Thyroid gland (tissue), 4 donors: Measurements from ENCODE around the gene UBAC1. TPM values are rescaled to one million over a fixed set of nuclear protein-coding genes. Genes with fewer than 3 reads are reported as not detected.

Source experiments
- DNase-seq, 2 donors: peaks; one replicate each; pipeline ENCODE4 v3.0.0-alpha.2; 2019
- H3K27ac ChIP-seq, 3 donors: fragments of 200-600 bp; sonication (generic); 1 replicate in 2 of 3; 2 replicates in 1 of 3; pipeline ENCODE4 v1.5.1; 2016 to 2019; ENCODE audit warnings: mild to moderate bottlenecking in 1 of 3, moderate library complexity in 1 of 3
- H3K27me3 ChIP-seq: fragments of 200-600 bp; sonication (generic); one replicate; pipeline ENCODE4 v1.5.1; 2019
- H3K36me3 ChIP-seq, 2 donors: fragments of 200-600 bp; sonication (generic); one replicate each; pipeline ENCODE4 v1.5.1; 2016 to 2019
- H3K4me1 ChIP-seq, 2 donors: fragments of 200-600 bp; sonication (generic); one replicate each; pipeline ENCODE4 v1.5.1; 2017 to 2019
- H3K4me3 ChIP-seq, 3 donors: fragments of 200-600 bp; sonication (generic); replicated peaks in 1 of 3; 1 replicate in 2 of 3; 2 replicates in 1 of 3; pipeline ENCODE4 v1.5.1; 2016; ENCODE audit warnings: mild to moderate bottlenecking in 1 of 3
- H3K9me3 ChIP-seq: fragments of 200-600 bp; sonication (generic); one replicate; pipeline ENCODE4 v1.5.1; 2017
- POLR2A ChIP-seq, 2 donors: fragments of 450-650 bp; IDR thresholded peaks; one replicate each; pipeline ENCODE4 v1.6.1; 2017; ENCODE audit warnings: antibody characterized with exemption in 2 of 2, mild to moderate bottlenecking in 2 of 2, moderate library complexity in 1 of 2
- WGBS, 2 donors: methylation state at CpG; one replicate each; pipeline ENCODE4 v1.1.5; 2017; 5-methylcytosine and 5-hydroxymethylcytosine counted together
- intact Hi-C: fragments of 100-400 bp; cut with DNase I; formaldehyde crosslinking; loops from one replicate; pipeline ENCODE4 v1.15.1; 2023
- total RNA-seq, 4 donors: library from RNA; depleted of rRNA; stranded (reverse); fragments of >200 nt; gene quantifications; one replicate each; pipeline ENCODE4 v1.2.3, GENCODE V29; 2016
- TF ChIP-seq, protein P1 (sequence below), 6 experiments: fragments of 200-600 bp in 3 of 6; fragments of 450-650 bp in 3 of 6; sonication (generic) in 3 of 6; IDR thresholded peaks; one replicate each; pipeline ENCODE4 v1.5.1; 2016 to 2019; ENCODE audit warnings: antibody characterized with exemption in 6 of 6, mild to moderate bottlenecking in 2 of 6, inconsistent platforms in 1 of 6, moderate library complexity in 1 of 6

The UBAC1 gene
- total RNA-seq, 4 donors from 2014 or later: 37.9 to 56.2 (median 44.2) TPM

DNA sequence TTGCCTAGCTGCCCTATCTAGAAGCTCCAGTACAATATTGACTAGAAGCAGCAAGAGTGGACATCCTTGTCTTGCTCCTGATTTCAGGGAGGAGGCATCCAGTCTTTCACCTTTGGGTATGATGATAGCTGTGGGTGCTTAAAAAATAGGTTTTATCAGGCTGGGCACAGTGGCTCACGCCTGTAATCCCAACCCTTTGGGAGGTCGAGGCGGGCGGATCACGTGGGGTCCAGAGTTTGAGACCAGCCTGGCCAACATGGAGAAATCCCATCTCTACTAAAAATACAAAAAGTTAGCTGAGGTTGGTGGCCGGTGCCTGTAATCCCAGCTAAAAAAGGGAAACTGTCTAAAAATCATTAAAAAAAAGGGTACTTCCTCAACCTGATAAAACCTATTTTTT, 51.8 kb downstream of the UBAC1 start:
- H3K9me3 ChIP-seq: no peaks in the 10 kb centered on the region
- no peak overlapping the region for H3K4me3 ChIP-seq
- peaks cover 18 to 30% of the 10 kb centered on the region in 2 donors for H3K4me1 ChIP-seq
- no peak for DNase-seq
- no peaks in the 10 kb centered on the region for H3K36me3 ChIP-seq
- intact Hi-C loops: loop anchor here (5.0 kb wide), 2 partner anchors 53 to 208 kb away; partner anchors contain the start of genes TMEM250 and UBAC1
- 96 to 97% methylated on average over 6 of the region's 6 CpGs for WGBS, 2 donors
- TF ChIP-seq POLR2A (IDR thresholded peaks at IDR 0.05): no peak
- TF ChIP-seq, protein P1, sequence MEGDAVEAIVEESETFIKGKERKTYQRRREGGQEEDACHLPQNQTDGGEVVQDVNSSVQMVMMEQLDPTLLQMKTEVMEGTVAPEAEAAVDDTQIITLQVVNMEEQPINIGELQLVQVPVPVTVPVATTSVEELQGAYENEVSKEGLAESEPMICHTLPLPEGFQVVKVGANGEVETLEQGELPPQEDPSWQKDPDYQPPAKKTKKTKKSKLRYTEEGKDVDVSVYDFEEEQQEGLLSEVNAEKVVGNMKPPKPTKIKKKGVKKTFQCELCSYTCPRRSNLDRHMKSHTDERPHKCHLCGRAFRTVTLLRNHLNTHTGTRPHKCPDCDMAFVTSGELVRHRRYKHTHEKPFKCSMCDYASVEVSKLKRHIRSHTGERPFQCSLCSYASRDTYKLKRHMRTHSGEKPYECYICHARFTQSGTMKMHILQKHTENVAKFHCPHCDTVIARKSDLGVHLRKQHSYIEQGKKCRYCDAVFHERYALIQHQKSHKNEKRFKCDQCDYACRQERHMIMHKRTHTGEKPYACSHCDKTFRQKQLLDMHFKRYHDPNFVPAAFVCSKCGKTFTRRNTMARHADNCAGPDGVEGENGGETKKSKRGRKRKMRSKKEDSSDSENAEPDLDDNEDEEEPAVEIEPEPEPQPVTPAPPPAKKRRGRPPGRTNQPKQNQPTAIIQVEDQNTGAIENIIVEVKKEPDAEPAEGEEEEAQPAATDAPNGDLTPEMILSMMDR (IDR thresholded peaks at IDR 0.05): no peak
- no peaks in the 10 kb centered on the region for H3K27me3 ChIP-seq
- H3K27ac ChIP-seq: no peak overlapping the region

DNA sequence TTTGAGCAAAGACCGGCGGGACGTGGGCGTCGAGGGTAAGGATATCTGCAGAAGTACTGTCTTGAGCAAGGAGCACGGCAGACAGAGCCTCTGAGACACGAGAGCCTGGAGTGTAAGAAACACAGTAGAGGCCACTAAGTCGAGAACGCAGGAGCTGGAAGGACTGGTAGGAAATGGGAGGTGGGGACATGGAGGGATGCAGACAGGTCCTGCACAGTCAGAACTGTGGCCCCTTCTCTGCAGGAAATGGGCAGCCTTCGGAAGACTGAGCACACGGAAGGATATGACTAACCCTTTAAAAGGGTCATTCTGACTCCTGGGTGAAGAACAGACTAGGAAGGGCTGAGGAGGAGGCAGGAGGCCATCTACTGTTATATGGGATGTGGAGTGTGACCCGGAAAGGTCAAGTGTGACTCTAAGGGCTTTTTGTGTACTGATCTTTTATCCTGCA, 52.4 kb downstream of the UBAC1 start:
- 75% methylated on average over 12 of the region's 12 CpGs for WGBS, 2 donors
- Histone ChIP-seq H3K27ac (no peak overlapping the region), H3K4me3 (peak overlapping the region in 1 of 3 donors; percentile 82), H3K4me1 (peaks cover 18 to 30% of the 10 kb centered on the region in 2 donors), H3K27me3 (no peaks in the 10 kb centered on the region), H3K9me3 (no peaks in the 10 kb centered on the region), H3K36me3 (no peaks in the 10 kb centered on the region)
- DNase-seq: no peak
- intact Hi-C loops: loop anchor here (5.0 kb wide), 2 partner anchors 54 to 209 kb away; partner anchors contain the start of genes TMEM250 and UBAC1
- TF ChIP-seq, protein P1 (IDR thresholded peaks at IDR 0.05): no peak
- TF ChIP-seq POLR2A (IDR thresholded peaks at IDR 0.05): no peak

DNA sequence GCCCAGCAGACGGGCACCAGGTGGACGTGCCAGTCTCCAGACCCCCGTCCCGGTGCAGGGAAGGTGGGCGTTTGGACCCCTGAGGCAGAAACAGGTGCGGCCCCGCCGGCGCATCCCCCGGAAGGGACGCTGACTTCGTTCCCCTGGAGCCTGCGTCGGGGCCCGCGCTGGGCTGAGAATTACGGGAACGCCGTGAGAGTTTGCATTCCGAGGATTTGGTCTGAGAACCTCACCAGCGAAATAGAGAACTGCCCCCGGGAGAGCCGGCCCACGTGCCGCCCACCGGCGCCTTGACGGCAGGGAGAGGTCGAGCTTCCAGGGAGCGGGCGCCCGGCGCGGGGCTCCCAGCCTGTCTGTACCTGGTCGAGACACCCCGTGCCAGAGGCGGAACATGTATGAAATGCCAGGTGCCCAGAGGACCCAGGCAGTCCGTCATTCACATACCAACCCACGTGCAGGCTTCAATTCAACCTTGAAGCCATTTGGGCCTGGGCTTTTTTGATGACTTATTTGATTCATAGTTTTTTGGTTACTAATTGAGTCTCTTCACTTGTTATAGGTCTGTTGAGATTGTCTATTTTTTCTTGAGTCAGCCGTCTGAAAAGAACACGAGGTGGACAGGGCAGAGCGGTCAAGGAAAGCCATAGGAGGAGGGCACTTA, 53.0 kb downstream of the UBAC1 start:
- intact Hi-C loops: loop anchor here (5.0 kb wide), 2 partner anchors 54 to 209 kb away; partner anchors contain the start of genes TMEM250 and UBAC1
- peaks cover 18 to 30% of the 10 kb centered on the region in 2 donors for H3K4me1 ChIP-seq
- H3K9me3 ChIP-seq: no peaks in the 10 kb centered on the region
- peak overlapping the region in 1 of 3 donors; percentile 67 for H3K27ac ChIP-seq
- TF ChIP-seq POLR2A (IDR thresholded peaks at IDR 0.05): no peak
- TF ChIP-seq, protein P1 (IDR thresholded peaks at IDR 0.05): no peak
- peak overlapping the region; percentile 58 to 82 (median 69) for H3K4me3 ChIP-seq
- no peaks in the 10 kb centered on the region for H3K36me3 ChIP-seq
- DNase-seq: no peak
- 24 to 35% methylated on average over 12 to 19 of the region's 42 CpGs for WGBS, 2 donors
- no peaks in the 10 kb centered on the region for H3K27me3 ChIP-seq

DNA sequence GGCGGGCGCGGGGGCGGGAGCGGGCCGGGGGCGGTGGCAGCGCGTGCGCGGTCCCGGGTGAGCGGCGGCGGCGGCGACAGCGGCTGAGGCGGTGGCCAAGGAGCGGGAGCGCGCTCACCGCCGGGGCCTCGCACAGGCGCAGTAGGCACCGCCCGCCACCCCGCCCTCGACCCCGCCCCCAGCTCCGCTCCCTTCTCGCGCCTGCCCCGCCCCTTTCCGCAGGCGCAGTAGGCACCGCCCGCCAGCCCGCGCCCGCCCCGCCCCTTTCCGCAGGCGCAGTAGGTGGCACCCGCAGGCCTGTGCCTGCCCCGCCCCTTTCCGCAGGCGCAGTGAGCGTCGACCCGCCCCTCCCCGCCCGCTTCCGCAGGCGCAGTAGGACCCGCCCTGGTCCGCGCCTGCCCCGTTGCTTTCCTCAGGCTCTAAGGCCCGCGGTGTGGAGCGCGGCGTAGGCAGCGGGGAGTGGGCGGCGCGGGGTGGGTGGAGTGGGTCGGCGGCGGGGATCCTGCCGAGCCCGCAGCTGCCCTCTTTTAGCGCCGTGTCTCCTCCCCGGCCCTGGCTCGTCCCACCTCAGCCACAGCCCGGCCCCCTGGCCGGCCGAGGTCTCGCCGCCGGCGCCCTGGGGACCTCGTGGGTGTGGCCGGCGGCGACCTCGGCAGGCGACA, 53.6 kb downstream of the UBAC1 start, which contains the start of gene CAMSAP1:
TSS of gene CAMSAP1 (minus strand) at position 116 of the 662 bp plus-strand sequence. CDS start 387 bp downstream, outside the sequence.
- TF ChIP-seq, protein P1 (IDR thresholded peaks at IDR 0.05): no peak
- TF ChIP-seq POLR2A (IDR thresholded peaks at IDR 0.05): peak in 1 of 2 donors; percentile 56
- Histone ChIP-seq H3K4me3 (peak within 1 kb of the TSS; percentile 58 to 82 (median 69)), H3K36me3 (no peaks in the 10 kb centered on the region), H3K9me3 (no peaks in the 10 kb centered on the region), H3K4me1 (peaks cover 18 to 30% of the 10 kb centered on the region in 2 donors), H3K27ac (peak within 1 kb of the TSS in 1 of 3 donors; percentile 67), H3K27me3 (no peaks in the 10 kb centered on the region)
- WGBS, 2 donors: no CpG with 5 or more reads among the region's 91 CpGs
- intact Hi-C loops: loop anchor here (5.0 kb wide), 2 partner anchors 55 to 210 kb away; partner anchors contain the start of genes TMEM250 and UBAC1
- DNase-seq: peak; percentile 88 to 92
